ENCODE measurements around the gene SLIT3.
A peak's percentile ranks its signal among the peaks of the same experiment; 100 is the strongest.
"Not testable (repeated sequence)": the region's sequence is repeated elsewhere in the genome, so short reads cannot be mapped to it uniquely, and the experiment has no call there.

Gene SLIT3

DNA sequence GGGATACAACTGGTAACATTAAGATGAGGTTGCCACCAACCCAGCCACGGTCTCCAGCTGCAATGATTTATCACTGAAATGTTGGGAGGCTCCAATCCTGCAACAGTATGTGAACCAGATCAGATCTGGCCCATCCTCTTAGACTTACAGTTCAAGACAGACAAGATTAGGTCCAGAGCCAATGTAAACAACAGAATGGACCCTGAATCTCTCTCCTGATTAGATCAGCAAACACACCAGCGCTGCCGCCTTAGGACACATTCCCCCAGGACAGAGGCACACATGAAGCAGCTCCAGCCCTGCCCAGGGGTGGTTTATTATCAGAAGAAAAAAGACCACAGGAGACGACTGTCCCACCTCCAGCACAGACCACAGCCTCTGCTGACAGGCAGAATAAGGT lies 82.1 kb downstream of the SLIT3 start:
- H3K9me3 Mint-ChIP-seq = no peaks in the 10 kb centered on the region
- H3K27ac Mint-ChIP-seq = peak overlapping the region; percentile 71 to 92 (median 84)
- H3K4me3 Mint-ChIP-seq = peak overlapping the region in 2 of 3 experiments; percentile 28 to 34
- TF ChIP-seq, protein P1, sequence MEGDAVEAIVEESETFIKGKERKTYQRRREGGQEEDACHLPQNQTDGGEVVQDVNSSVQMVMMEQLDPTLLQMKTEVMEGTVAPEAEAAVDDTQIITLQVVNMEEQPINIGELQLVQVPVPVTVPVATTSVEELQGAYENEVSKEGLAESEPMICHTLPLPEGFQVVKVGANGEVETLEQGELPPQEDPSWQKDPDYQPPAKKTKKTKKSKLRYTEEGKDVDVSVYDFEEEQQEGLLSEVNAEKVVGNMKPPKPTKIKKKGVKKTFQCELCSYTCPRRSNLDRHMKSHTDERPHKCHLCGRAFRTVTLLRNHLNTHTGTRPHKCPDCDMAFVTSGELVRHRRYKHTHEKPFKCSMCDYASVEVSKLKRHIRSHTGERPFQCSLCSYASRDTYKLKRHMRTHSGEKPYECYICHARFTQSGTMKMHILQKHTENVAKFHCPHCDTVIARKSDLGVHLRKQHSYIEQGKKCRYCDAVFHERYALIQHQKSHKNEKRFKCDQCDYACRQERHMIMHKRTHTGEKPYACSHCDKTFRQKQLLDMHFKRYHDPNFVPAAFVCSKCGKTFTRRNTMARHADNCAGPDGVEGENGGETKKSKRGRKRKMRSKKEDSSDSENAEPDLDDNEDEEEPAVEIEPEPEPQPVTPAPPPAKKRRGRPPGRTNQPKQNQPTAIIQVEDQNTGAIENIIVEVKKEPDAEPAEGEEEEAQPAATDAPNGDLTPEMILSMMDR (IDR thresholded peaks at IDR 0.05; ENCODE audit: unreplicated experiment in 3 of 3) = no peak
- peaks cover 6% of the 10 kb centered on the region for H3K27me3 Mint-ChIP-seq (ENCODE audit: low read depth)
- peaks cover 3% of the 10 kb centered on the region for H3K36me3 Mint-ChIP-seq (ENCODE audit: low read depth)
- peaks cover 53% of the 10 kb centered on the region for H3K4me1 Mint-ChIP-seq

DNA sequence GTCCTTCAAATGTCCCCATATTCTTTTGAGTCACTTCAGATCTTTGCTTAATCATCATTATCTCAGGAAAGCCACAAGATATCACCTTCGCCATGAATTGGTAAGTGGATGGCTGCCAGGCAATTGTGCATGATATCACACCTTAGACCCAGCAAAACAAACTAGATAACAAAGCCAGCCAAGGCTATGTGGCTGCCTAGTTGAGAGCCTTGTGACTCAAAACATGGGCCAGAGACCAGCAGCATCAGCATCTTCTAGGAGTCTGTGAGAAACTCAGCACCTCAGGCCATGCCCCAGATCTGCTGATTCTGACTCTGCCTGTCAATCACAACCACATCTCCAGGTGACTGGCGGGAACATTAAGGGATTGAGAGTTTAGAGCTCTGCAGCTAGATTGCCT lies 82.8 kb downstream of the SLIT3 start:
- H3K4me3 Mint-ChIP-seq = no peak overlapping the region
- peak overlapping the region in 2 of 3 experiments; percentile 71 to 92 for H3K27ac Mint-ChIP-seq
- peaks cover 46% of the 10 kb centered on the region for H3K4me1 Mint-ChIP-seq
- H3K9me3 Mint-ChIP-seq = no peaks in the 10 kb centered on the region
- H3K27me3 Mint-ChIP-seq (ENCODE audit: low read depth) = peaks cover 6% of the 10 kb centered on the region
- peaks cover 3% of the 10 kb centered on the region for H3K36me3 Mint-ChIP-seq (ENCODE audit: low read depth)
- TF ChIP-seq, protein P1 (IDR thresholded peaks at IDR 0.05; ENCODE audit: unreplicated experiment in 3 of 3) = no peak

DNA sequence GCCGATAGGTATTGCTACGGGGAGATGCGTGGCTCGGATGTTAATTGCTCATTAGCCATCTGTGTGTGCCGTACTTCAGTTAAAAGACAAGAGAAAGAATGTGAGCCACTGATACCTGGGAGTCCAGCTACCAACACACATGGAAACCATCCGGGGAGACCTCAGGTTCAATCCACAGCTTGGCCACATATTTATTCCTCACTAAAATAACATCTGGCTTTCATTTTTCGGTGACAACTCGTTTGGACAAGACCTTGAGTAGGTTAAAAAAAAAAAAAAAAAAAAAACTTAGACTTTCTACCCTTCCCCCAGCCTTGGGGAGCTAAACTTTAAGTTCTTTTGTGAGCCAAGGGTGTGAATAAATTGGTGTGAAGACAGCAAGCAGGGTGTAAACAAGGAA lies 84.1 kb downstream of the SLIT3 start:
- Mint-ChIP-seq H3K36me3 (ENCODE audit: low read depth) (peaks cover 3% of the 10 kb centered on the region), H3K4me1 (peaks cover 36% of the 10 kb centered on the region)
- TF ChIP-seq, protein P1 (IDR thresholded peaks at IDR 0.05; ENCODE audit: unreplicated experiment in 3 of 3) = no peak

DNA sequence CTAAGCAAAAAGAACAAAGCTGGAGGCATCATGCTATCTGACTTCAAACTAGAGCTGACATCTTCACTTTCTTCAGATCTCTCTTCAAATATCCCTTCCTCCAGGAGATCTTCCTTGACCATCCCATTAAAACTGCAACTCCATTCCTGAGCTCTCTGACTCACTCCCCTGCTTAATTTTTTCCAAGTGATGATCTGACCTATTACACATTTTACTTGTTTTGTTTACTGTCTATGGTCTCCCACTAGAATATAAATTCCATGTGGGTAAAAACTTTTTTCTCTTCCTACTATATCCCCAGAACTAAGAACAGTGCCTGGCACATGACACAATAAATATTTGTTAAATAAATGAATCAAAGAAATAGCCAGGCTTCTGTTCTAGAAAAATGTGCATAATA lies 87.5 kb downstream of the SLIT3 start:
- H3K9me3 Mint-ChIP-seq = peaks cover 10% of the 10 kb centered on the region
- no peak overlapping the region for H3K4me3 Mint-ChIP-seq
- peaks cover 3% of the 10 kb centered on the region for H3K27me3 Mint-ChIP-seq (ENCODE audit: low read depth)
- peaks cover 8% of the 10 kb centered on the region for H3K36me3 Mint-ChIP-seq (ENCODE audit: low read depth)
- H3K4me1 Mint-ChIP-seq = peaks cover 6% of the 10 kb centered on the region
- no peak overlapping the region for H3K27ac Mint-ChIP-seq
- TF ChIP-seq, protein P1 (IDR thresholded peaks at IDR 0.05; ENCODE audit: unreplicated experiment in 3 of 3) = no peak

More for the DNA sequence above, 84.1 kb downstream of the SLIT3 start:
- peak overlapping the region in 1 of 3 experiments; percentile 67 for H3K27ac Mint-ChIP-seq
- no peak overlapping the region for H3K4me3 Mint-ChIP-seq
- H3K27me3 Mint-ChIP-seq (ENCODE audit: low read depth) = peaks cover 6% of the 10 kb centered on the region
- peaks cover 3% of the 10 kb centered on the region for H3K9me3 Mint-ChIP-seq

DNA sequence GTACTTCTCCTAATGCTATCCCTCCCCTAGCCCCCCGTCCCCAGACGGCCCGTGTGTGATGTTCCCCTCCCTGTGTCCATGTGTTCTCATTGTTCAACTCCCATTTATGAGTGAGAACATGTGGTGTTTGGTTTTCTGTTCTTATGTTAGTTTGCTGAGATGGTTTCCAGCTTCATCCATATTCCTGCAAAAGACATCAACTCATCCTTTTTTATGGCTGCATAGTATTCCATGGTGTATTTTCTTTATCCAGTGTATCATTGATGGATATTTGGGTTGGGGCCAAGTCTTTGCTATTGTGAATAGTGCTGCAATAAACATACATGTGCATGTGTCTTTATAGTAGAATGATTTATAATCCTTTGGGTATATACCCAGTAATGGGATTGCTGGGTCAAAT lies 89.2 kb downstream of the SLIT3 start:
- not testable (repeated sequence) for H3K9me3 Mint-ChIP-seq; H3K4me3 Mint-ChIP-seq; H3K4me1 Mint-ChIP-seq; H3K27me3 Mint-ChIP-seq (ENCODE audit: low read depth); H3K36me3 Mint-ChIP-seq (ENCODE audit: low read depth); H3K27ac Mint-ChIP-seq

DNA sequence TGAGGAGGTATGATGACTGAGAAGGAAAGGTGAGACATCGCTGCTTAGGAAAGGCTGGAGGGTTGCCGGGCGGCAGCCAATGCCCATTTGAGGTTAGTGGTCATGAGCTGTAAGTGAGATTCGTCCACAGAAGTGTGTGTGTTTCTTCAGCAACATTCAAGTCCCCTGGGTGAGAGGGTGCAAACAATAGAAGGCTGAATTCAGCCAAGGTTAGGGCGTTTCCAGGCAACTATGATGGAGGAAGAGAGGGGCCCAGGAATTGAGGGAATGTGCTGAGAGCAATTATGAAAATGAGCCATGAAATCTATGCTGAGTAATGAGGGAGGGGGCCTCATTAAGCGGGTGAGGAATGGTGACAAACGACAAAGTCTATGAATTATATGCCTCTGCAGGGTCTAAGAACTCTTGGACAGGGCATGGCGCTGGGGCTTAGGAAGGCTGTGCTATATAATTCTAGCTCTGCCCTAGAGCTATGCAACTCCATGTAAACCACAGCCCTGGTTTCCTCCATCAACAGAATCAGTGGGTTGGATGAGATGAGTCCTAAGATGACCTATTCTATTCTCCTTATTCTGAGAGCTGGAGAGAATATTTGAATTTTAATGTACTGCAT lies 96.0 kb downstream of the SLIT3 start:
- no peak overlapping the region for H3K4me3 Mint-ChIP-seq
- peaks cover 14% of the 10 kb centered on the region for H3K36me3 Mint-ChIP-seq (ENCODE audit: low read depth)

More for the DNA sequence above, 96.0 kb downstream of the SLIT3 start:
- H3K27me3 Mint-ChIP-seq (ENCODE audit: low read depth) = peaks cover 3% of the 10 kb centered on the region
- H3K4me1 Mint-ChIP-seq = no peaks in the 10 kb centered on the region
- H3K9me3 Mint-ChIP-seq = peaks cover 5% of the 10 kb centered on the region
- H3K27ac Mint-ChIP-seq = no peak overlapping the region
- TF ChIP-seq, protein P1 (IDR thresholded peaks at IDR 0.05; ENCODE audit: unreplicated experiment in 3 of 3) = no peak

Measured in nephron (organoid).